Measurements from ENCODE around the gene CHAF1B. TPM values are rescaled to one million over a fixed set of nuclear protein-coding genes. Genes with fewer than 3 reads are reported as not detected.

The CHAF1B gene
- total and polyA plus RNA-seq, 8 donors = 4.1 to 11.6 (median 9.4) TPM

DNA sequence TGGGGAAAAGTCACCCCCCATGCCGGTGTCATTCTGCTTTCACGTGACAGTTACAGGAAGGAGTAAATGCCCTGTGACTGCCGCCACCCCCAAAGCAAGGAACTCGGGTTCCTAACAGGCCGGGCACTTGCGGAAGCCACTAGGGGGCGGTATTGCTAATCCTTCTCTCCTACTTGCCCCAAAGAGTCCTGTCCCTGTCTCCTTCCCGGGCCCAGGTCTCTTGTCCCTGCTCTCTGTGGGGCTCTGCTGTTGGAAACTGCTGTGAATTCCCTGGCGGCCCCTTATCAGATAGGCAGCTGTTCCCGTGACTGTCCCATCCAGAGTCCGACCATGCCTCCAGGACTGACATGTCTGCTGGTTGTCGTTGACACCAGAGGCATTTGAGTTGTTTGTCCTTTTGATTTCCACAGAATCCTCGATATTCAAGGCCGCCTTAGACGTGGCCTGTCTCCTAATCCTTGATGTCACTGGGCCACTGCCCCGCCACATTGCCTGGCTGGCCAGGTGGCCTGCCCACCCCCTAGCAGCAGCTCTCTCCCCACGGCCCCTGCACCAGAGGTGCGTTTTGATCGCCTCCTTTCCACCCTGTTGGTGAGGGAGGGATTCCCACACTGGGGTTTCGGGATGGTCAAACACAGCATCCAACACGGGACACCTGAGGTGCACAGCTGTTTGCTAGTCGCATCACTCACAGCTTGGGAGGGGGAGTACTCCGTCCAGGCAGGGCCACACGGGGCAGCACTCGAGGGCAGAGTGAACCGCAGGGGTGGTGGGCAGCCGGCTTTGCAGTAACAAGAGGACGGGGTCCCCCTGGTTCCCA is 37.3 kb downstream of the CHAF1B start:
- Histone ChIP-seq H3K9me3 (no peaks in the 10 kb centered on the region), H3K27ac (no peak overlapping the region), H3K36me3 (peaks cover 0 to 6% of the 10 kb centered on the region in 2 donors), H3K4me1 (no peaks in the 10 kb centered on the region), H3K4me3 (no peak overlapping the region), H3K27me3 (no peaks in the 10 kb centered on the region)
- TF ChIP-seq, protein P1, sequence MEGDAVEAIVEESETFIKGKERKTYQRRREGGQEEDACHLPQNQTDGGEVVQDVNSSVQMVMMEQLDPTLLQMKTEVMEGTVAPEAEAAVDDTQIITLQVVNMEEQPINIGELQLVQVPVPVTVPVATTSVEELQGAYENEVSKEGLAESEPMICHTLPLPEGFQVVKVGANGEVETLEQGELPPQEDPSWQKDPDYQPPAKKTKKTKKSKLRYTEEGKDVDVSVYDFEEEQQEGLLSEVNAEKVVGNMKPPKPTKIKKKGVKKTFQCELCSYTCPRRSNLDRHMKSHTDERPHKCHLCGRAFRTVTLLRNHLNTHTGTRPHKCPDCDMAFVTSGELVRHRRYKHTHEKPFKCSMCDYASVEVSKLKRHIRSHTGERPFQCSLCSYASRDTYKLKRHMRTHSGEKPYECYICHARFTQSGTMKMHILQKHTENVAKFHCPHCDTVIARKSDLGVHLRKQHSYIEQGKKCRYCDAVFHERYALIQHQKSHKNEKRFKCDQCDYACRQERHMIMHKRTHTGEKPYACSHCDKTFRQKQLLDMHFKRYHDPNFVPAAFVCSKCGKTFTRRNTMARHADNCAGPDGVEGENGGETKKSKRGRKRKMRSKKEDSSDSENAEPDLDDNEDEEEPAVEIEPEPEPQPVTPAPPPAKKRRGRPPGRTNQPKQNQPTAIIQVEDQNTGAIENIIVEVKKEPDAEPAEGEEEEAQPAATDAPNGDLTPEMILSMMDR (IDR thresholded peaks at IDR 0.05) = peak; percentile 59 to 64
- ATAC-seq (peak; percentile 41), DNase-seq (peak in 2 of 4 donors; percentile 39 to 50)
- intact Hi-C loops (cut with DNase I) = no loop called here

DNA sequence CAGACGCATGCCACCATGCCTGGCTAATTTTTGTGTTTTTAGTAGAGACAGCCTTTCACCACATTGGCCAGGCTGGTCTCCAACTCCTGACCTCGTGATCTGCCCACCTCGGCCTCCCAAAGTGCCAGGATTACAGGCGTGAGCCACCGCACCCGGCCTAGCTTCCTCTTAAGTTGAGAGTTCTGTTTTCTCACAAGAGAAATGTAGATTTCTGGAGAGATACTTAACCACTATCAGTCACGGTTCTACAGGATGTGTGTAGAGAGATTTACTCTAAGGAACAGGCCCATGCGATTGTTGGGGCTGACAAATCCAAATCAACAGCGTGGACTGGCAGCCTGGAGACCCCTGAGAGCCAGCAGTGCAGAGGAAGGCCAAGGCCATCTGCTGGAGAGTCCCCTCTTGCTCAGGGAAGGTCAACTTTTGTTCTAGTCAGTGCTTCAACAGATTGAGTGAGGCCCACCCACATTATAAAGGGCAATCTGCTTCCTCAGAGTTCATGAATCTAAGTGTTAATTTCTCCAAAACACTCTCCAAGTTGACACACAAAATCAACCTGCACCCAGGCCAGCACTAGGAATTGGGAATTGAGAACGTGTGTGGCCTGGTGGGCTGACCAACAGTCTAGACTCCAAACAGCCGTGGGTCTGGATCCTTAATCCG is 38.7 kb downstream of the CHAF1B start:
- Histone ChIP-seq H3K27ac (no peak overlapping the region), H3K4me1 (peaks cover 0 to 1% of the 10 kb centered on the region in 2 donors), H3K4me3 (no peak overlapping the region), H3K36me3 (no peaks in the 10 kb centered on the region), H3K9me3 (no peaks in the 10 kb centered on the region), H3K27me3 (peaks cover 0 to under 1% of the 10 kb centered on the region in 2 donors)
- intact Hi-C loops (cut with DNase I) = no loop called here
- ATAC-seq (no peak), DNase-seq (no peak)
- TF ChIP-seq, protein P1 (IDR thresholded peaks at IDR 0.05) = no peak

DNA sequence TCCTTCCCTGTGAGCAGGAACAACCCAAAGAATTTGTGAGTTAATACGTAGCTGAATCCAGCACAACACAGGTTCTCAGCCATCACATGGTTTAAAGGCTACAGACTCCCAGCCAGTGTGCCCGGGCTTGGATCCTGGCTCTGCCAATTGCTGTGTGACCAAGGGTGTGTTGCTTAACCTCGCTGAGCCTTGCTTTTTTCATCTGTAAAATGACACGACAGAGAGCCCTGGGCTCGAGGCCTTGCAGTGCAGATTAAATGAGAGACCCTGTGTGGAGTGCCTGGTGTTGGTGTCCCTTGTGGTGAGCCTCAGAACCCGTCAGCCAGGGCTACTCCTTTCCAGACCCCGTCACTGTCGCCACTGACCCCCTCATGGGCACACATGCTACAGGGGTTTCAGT is 39.4 kb downstream of the CHAF1B start:
- peak in 1 of 4 donors; percentile 27 for DNase-seq
- no peak overlapping the region for H3K4me3 ChIP-seq
- no peak for ATAC-seq

DNA sequence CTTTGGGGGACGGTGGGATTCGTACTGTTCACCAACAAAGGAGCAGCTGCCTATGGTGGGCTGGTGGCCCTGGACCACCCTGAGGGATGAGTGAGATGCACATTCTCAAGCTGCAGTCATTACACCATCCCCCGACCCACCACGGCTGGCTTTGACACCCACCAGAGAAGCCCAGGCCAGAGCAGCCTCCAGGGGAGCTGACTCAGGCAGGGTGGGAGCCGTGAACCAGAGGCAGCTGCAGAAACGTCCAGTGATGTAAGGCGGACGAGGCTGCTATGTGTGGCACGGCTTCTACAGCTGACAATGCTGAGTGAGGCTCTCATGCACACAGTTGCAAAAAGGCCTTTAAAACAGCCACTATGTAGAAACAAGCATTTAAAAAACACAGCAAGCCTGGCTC is 40.1 kb downstream of the CHAF1B start:
- intact Hi-C loops (cut with DNase I) = no loop called here
- no peaks in the 10 kb centered on the region for H3K9me3 ChIP-seq
- TF ChIP-seq, protein P1 (IDR thresholded peaks at IDR 0.05) = no peak
- H3K27ac ChIP-seq = no peak overlapping the region
- no peaks in the 10 kb centered on the region for H3K36me3 ChIP-seq
- ATAC-seq (no peak), DNase-seq (no peak)
- H3K4me1 ChIP-seq = peaks cover under 1 to 15% of the 10 kb centered on the region in 2 donors
- H3K27me3 ChIP-seq = peaks cover 0 to 13% of the 10 kb centered on the region in 2 donors
- H3K4me3 ChIP-seq = no peak overlapping the region

More for the DNA sequence above, 39.4 kb downstream of the CHAF1B start:
- peaks cover 0 to 6% of the 10 kb centered on the region in 2 donors for H3K27me3 ChIP-seq
- H3K4me1 ChIP-seq = peaks cover 0 to 8% of the 10 kb centered on the region in 2 donors
- intact Hi-C loops (cut with DNase I) = no loop called here
- TF ChIP-seq, protein P1 (IDR thresholded peaks at IDR 0.05) = no peak
- H3K36me3 ChIP-seq = no peaks in the 10 kb centered on the region
- H3K9me3 ChIP-seq = no peaks in the 10 kb centered on the region
- no peak overlapping the region for H3K27ac ChIP-seq

DNA sequence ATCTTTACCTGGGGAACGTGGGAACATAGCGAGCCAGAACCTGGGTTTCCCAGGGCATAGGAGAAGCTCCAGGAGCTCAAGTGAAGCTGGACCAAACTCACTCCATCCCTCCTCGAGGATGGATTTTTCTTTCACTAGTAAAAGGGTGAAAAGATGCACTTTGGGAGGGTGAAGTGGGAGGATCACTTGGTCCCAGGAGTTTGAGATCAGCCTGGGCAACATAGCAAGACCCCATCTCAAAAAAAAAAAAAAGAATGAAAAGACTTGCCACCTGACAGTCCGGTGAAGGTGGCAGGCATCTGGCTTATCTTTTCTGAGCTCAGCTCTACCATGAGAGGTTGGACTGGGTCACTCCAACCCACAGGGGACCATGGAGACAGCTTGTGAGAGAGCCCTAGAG is 42.3 kb downstream of the CHAF1B start:
- peaks cover 3 to 31% of the 10 kb centered on the region in 2 donors for H3K4me1 ChIP-seq
- no peaks in the 10 kb centered on the region for H3K36me3 ChIP-seq
- DNase-seq = no peak
- intact Hi-C loops (cut with DNase I) = no loop called here
- no peak overlapping the region for H3K4me3 ChIP-seq
- H3K27ac ChIP-seq = no peak overlapping the region
- H3K27me3 ChIP-seq = peaks cover 0 to 25% of the 10 kb centered on the region in 2 donors
- ATAC-seq = no peak
- TF ChIP-seq, protein P1 (IDR thresholded peaks at IDR 0.05) = no peak
- no peaks in the 10 kb centered on the region for H3K9me3 ChIP-seq
